ENCODE results near the gene RNF212.

The RNF212 gene

DNA sequence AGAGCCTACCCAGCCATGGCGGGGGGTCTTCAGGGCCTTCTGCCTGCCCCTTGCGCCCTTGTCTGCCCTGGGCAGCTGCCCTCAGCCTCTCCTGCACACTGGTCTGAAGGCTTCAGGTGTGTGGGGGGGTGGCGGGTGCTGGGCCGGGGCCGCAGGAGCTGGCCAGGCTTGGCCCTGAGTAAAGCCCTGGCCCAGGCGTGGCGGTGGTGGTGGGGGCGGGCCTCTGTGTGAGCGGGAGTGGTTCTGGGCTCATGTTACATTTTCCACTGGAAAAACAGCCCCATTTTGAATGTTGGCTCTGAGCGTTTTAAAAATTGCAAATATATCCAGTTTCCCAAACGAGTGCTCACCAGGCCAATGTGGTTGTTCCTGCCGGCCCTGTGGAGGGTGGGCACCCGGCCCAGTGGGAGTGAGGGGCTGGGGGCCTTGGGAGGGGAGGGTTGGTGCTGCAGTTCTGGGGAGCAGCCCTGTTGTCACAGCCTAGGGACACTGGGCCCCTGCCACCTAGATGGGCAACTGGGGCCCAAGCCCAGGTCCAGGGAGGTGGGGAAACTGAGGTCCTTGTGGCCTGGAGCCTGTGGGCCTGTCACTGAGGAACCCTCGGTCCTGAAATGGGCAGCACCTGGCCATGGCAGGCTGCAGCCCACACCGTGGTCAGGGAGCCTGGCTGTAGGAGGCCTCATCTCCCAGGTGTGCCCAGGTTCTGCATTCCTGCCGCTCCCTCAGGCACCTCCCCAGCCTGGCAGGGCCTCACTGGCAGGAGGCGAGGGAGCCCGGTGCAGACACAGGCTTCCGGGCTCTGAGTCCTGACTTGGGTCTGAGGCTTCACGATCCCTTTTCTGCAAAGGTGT is 73.6 kb downstream of the RNF212 start:
- in situ Hi-C loops (cut with MboI; ENCODE audit: low sequenced_read_pairs): no loop called here

DNA sequence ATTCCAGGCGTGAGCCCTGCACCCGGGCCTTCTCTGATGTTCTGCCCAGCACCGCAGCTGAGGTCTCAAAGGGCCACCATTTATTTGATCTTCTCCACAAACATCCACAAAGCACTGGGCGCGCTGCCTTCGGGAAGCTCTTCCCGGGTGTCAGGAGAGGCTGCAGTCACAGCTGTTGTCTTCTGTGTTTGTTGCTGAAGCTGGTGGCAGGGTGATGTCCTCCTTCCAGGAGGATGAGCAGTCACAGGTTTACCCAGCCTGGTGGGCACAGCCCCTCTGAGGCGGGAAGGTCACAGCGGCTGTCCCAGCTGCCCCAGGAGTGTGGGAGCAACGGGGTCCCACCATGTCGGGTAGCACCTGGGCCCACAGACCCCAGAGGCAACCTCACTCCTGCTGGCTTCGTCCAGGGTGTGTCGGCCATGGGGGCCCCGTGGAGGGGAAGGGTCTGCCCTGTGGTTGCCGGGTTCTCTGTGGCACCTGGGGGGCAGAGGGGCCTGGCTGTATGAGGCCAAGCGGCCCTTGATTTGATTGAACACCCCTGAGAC is 74.3 kb downstream of the RNF212 start:
- in situ Hi-C loops (cut with MboI; ENCODE audit: low sequenced_read_pairs): no loop called here

GRCh38 chr4:1036976-1037810 is 76.2 kb downstream of the RNF212 start:
- in situ Hi-C loops (cut with MboI; ENCODE audit: low sequenced_read_pairs): no loop called here

GRCh38 chr4:1036095-1036494 is 77.3 kb downstream of the RNF212 start:
- in situ Hi-C loops (cut with MboI; ENCODE audit: low sequenced_read_pairs): no loop called here

DNA sequence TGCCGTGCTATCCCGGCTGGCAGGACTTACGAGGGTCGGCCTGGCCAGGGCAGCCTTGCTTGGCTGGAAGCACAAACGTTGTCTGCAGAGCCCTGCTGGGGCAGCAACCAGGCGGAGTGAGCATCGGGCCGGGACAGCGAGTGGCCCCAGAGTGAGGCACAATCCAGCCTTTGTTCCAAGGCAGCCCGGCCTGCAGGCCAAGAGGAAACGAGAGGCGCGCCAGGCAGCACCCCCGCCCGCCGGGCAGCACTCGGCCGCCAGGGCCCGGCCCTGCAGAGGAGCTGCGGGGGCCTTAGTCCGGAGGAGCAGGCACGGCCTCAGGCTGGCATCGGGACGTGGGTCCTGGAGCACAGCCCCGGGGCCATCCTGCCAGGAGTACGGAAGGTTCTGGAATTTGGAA is 77.9 kb downstream of the RNF212 start:
- in situ Hi-C loops (cut with MboI; ENCODE audit: low sequenced_read_pairs): no loop called here

DNA sequence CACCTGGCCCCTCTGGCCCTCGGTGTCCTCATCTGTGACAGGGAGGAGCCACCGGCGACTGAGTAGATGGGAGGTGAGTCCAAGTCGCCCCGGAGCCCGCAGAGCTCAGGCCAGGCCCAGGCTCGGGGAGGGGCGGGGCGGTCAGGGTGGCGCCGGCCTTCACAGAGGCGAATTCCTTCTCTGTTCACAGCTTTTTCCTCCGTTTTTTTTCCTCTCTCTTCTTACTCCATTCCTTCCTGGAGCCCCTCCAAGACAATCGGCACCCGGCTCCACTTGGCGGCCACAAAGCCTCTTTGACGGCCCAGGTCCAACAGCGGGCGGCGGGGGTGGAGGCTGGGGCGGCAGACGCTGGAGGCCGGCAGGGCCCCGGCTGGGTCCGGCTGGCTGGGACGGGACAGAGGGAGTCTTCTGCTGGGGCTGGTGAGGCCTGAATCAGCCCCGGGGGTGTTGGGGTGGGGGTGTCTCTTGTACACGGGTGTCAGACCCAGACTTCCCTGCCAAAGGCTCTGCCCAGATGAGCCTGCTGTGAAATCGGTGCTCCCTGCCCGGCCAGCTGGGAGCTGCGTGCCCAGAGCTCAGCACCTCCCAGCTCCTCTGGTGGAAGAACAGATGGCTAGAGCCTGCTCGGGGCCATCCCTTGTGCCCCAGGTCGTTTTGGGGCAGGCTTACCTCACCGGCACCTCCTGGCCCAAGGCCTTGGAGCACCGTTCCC is 79.4 kb downstream of the RNF212 start:
- in situ Hi-C loops (cut with MboI; ENCODE audit: low sequenced_read_pairs): no loop called here

DNA sequence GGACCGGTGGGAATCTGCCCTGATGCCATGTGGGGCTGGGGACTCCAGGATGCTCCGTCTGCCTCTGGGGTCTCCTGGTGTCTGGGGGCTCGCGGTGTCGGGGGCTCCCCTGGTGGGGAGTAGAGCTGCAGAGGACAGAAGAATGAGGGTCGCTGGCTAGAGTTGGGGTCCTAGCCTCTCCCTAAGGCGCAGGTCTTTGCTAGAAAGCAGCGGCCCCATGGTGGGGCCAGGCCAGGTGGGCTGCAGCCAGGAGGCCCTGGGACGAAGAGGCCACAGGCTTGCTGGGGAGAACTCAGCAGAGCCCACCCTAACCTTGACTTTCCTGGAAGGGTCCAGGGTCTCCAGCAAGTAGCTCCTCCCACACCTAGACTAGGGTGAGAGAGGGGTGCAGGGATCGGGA is 80.5 kb downstream of the RNF212 start:
- in situ Hi-C loops (cut with MboI; ENCODE audit: low sequenced_read_pairs): no loop called here

DNA sequence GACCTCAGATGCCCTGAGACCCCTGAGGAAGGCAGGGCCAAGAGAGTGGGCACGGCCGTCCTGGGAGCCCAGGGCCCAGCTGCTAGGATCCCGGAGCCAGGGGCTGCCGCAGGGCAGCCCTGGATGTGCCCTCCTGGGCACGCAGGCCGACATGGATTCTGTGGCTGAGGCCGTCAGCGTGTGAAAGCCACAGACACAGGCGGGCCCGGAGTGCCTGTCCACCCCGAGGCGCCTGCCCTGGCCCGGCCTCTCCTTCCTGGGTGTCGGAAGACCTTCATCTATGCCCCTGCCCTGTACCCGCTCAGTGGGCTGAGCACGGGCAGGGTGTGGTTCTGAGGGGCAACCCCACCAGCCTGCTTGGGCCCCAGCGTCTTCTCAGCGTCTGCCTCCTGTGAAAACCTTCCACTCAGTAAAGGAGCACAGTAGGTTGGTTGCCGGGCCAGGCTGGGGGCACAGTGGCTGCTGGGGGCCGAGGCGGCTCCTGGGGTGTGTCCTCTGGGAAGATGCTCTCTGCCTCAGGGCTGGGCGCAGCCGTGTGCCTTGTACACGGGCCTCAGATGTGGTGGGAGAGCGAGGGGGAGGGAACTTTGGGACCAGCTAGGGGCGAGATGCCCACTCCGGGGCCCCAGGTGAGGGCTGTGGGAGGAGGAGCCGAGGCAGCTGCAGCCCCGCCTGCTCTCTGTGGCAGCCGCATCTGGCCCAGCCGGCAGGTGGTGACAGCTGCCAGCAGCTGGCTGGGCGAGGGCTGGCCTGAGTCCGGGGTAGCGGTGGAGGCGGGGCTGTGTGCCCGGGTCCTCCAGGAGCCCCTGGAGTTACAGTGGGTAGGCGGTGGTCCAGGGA is 81.2 kb downstream of the RNF212 start:
- in situ Hi-C loops (cut with MboI; ENCODE audit: low sequenced_read_pairs): no loop called here

DNA sequence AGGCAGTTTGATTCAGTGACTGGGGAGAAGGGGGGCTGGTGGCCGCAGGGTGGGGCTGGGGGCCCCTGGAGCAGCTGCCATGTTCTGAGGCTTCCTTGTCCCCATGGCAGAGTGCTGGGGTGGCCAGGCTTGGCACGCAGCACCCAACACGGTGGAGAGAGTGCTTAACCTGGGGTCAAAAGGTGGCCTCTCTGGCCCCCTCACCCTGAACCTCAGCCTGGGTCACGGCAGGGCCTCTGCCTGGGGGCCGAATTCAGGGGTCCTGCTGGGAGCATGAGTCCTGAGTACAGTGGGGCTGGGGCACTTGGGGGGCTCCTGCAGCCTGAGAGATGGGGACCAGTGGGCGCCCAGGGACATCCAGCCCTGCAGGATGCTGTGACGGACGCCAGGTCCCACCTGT is 82.0 kb downstream of the RNF212 start:
- in situ Hi-C loops (cut with MboI; ENCODE audit: low sequenced_read_pairs): no loop called here

GRCh38 chr4:1030559-1030958 is 82.8 kb downstream of the RNF212 start:
- in situ Hi-C loops (cut with MboI; ENCODE audit: low sequenced_read_pairs): no loop called here

DNA sequence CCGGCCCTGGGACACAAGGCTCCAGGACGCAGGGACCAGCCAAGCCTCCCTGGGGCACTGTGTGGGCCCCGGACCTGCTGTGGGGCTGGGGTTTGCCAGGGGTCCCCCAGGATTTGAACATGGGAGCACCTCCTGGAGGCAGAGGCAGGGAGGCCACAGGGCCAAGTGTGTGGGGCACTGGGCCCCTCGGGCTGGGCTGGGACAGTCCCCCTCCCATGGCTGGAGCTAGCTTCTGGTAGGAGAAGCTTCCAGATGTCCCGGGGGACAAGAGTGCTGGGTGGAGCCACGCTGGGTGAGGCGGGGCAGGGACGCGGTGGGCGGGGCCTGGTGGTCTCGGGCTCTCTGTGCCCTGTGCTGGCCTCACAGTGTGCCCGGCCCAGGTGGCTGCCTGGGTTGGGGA is 83.3 kb downstream of the RNF212 start:
- in situ Hi-C loops (cut with MboI; ENCODE audit: low sequenced_read_pairs): no loop called here

- in situ Hi-C loops (cut with MboI; ENCODE audit: low sequenced_read_pairs): no loop called here
Observed at GRCh38 chr4:1029529-1029928, 83.8 kb downstream of the RNF212 start.

DNA sequence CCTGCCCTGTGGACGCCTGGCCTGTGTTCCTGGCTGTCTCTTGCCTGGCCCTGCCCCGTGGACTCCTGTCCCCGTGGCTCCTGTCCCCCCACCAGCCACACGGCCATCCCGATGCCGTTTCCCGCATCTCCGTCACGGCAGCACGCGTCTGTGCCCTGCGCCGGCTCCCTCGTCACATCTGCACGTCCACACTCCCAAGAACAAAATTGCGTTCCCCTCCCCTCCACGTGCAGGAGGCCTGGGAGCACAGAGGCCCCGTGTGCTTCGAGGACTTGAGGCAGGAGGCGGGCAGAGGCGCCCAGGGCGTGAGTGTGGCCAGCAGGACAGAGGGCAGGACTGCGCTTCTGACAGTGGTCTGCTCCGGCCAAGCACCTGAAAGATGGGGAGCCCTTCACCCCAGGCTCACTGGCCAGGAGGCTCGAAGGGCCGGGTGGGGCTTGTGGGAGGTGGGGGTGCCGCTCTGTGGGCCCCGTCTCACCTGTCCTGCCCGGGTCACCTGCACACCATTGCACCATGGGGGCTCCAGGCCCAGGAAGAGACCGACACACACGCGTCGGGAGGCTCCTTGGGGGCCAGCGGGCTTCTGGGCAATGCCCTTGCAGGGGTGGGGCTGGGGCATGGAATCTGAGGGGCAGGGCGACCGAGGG is 84.7 kb downstream of the RNF212 start:
- in situ Hi-C loops (cut with MboI; ENCODE audit: low sequenced_read_pairs): no loop called here

GRCh38 chr4:1027915-1028238 is 85.5 kb downstream of the RNF212 start:
- in situ Hi-C loops (cut with MboI; ENCODE audit: low sequenced_read_pairs): no loop called here

DNA sequence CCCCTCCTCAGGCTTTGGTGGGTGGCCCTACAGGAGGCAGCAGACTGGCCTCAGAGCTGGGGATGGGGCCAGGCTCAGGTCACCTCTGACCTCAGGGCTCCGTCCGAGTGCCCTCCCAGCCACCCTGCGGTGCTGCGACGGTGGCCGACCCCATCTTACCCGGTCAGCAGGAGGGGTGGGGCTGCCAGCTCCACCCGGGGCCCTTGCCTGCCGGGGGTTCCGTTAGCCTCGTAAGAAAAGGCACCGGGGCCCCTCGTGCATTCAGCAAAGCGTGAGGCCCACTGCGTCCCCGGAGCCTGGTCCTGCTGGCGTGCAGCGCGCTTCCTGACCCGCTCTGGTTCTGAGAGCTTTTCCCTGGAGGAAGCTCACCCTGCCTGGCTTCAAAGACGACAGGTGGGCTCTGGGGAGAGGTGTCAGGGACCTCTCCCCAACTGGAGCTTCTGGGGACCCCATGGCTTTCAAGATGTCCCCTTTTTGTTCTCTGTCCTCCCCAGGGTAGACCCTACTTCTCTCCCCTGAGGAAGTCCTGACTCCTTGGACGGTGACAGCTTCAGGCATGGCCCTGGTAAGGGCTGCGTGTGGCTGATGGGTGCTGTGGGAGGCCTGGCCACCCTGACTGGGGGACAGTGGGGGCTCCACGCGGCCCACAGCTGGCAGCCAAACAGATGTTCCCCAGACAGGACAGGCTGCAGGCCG is 86.0 kb downstream of the RNF212 start:
- in situ Hi-C loops (cut with MboI; ENCODE audit: low sequenced_read_pairs): no loop called here

- in situ Hi-C loops (cut with MboI; ENCODE audit: low sequenced_read_pairs): no loop called here
Observed at GRCh38 chr4:1026115-1026514, 87.2 kb downstream of the RNF212 start.

GRCh38 chr4:1024882-1025545 is 88.3 kb downstream of the RNF212 start:
- in situ Hi-C loops (cut with MboI; ENCODE audit: low sequenced_read_pairs): no loop called here

- in situ Hi-C loops (cut with MboI; ENCODE audit: low sequenced_read_pairs): no loop called here
Observed at GRCh38 chr4:1023895-1024740, 89.2 kb downstream of the RNF212 start.
